Globus pallidus (tissue), 1 donor: Measurements from ENCODE around the gene FBXO38.

ENCODE experiments used
- DNase-seq: peaks from one replicate; pipeline ENCODE4 v3.0.0-alpha.2; 2015; ENCODE audit warnings: low spot score

The FBXO38 gene

GRCh38 chr5:148474025-148474511, 90.3 kb downstream of the FBXO38 start:
- no peak for DNase-seq

- no peak for DNase-seq
Measured at GRCh38 chr5:148476302-148476701, 92.5 kb downstream of the FBXO38 start.

DNA sequence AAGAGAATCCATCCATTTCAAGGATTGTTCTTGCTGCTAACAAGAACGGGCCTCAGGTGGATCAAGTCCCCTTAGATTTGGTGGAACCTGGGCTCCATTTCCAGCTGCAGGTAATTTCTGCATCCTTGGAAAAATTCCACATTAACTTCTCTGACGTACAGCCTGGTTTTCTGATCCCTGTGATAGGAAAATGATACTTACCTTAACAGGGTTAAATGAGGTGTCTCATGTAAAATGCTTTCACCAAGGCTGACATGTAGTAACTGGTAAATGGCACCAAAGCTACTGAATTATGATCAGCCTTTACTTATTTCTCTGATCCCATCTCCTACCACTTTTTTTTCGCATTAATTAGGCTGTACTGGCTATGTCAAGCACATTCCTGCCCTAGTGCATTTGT, 93.7 kb downstream of the FBXO38 start:
- DNase-seq: no peak

DNA sequence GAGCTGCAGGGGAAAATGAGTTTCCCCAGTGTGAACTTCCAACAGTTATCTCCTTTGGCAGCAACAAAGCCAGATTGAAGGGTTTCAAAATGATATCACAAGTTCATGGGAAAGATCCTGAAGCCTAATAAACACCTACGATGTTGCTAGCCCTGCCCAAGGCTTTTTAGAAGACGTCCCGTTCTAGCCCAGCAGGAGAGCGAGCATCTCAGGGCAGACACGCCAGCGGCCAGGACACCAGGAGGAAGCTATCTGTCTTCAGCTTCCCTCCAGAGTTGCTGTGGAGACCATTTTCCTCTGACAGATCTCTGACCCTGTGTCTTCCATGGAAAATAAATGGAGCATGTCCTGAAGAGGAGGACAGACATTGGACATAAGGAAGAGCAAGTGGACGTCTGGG, 98.4 kb downstream of the FBXO38 start:
- no peak for DNase-seq

GRCh38 chr5:148482697-148483462, 99.1 kb downstream of the FBXO38 start:
- peak; percentile 38 for DNase-seq

GRCh38 chr5:148483750-148484149, 100.0 kb downstream of the FBXO38 start:
- DNase-seq: no peak

DNA sequence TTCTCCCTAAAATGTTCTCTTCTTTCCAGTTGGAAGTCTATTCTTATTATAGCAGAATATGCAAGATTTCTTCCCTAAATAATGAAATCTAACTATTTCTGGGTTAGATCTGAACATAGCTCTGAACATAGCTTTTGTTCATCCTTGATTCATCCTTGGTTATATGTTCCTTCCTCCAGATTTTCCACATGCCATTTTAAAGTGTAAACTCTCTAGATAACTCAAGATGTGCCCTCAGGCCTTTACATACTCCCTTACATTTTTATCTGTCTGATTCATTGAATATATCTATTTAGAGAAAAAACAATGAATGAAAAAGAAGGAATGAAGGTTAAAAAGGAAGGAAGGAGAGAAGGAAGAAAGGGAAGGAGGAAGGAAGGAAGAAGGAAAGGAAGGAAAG, 100.9 kb downstream of the FBXO38 start:
- no peak for DNase-seq

DNA sequence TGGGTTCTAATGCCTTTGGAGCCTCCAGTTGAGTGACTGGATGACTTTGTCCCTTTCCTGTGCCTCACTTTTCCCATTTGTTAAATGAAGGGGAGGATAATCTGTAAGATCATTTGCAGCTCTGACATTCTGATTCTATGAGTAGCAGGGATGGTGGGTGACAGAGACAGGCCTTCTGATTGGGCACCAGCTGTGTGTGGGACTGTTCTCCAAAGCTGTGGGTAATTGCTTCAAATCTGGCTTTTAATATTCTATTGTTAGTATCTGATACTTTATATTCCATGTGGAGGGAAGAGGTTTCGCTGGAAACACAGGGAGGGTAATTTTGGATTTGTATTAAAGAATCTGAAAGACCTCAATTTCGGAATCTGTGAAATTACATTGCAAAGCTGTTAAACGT, 102.7 kb downstream of the FBXO38 start:
- DNase-seq: no peak

DNA sequence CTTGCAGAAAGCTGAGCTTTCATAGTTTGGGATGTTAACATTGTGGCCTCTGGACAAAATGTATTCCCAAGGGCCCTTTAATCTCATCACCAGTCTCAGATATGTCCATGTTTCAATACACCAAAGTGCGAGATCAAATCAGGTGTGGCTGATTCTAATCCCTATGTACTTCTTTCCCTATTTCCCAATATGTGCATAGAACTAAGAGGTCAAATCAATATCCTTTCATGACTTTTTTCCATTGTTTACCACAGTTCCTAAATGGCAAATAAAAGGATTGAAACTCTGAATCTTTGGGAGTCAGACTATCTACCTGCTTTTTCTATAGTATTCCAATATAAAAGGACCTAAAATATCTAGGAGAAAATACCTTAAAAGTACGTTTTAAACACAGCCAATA, 105.0 kb downstream of the FBXO38 start:
- DNase-seq: no peak

GRCh38 chr5:148491015-148491792, 107.4 kb downstream of the FBXO38 start:
- DNase-seq: no peak

DNA sequence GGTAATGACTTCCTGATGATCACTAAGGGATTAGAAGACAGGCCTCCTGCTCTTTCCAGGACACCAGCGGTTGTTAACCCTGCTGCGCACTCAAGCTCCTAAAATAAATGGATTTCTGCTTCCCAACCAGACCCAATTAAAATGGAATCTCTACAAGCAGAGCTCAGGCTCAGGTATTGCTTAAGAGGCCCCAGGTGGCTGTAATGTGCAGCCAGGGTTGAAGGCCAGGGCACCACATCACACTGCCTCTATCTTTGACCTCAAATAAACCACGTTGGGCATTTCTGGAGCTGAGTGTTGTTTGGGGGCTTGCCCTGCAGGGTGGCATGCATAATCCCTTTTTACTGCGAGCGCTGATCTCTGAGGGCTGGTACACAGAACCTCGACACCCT, 108.0 kb downstream of the FBXO38 start:
- DNase-seq: no peak

GRCh38 chr5:148492351-148492750, 108.6 kb downstream of the FBXO38 start:
- DNase-seq: no peak
